ENCODE data around the gene PHLPP1.

- TF ChIP-seq, protein P1, sequence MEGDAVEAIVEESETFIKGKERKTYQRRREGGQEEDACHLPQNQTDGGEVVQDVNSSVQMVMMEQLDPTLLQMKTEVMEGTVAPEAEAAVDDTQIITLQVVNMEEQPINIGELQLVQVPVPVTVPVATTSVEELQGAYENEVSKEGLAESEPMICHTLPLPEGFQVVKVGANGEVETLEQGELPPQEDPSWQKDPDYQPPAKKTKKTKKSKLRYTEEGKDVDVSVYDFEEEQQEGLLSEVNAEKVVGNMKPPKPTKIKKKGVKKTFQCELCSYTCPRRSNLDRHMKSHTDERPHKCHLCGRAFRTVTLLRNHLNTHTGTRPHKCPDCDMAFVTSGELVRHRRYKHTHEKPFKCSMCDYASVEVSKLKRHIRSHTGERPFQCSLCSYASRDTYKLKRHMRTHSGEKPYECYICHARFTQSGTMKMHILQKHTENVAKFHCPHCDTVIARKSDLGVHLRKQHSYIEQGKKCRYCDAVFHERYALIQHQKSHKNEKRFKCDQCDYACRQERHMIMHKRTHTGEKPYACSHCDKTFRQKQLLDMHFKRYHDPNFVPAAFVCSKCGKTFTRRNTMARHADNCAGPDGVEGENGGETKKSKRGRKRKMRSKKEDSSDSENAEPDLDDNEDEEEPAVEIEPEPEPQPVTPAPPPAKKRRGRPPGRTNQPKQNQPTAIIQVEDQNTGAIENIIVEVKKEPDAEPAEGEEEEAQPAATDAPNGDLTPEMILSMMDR (IDR thresholded peaks at IDR 0.05; ENCODE audit: insufficient read depth, low read depth, low read length), result no peak
- TF ChIP-seq EZH2 (IDR thresholded peaks at IDR 0.05; ENCODE audit: insufficient read depth, low read length), result no peak
Measured at GRCh38 chr18:62914871-62915392, 199.6 kb downstream of the PHLPP1 start.

Data from astrocyte (in vitro differentiated cells and primary cell).